ENCODE data around the gene TMEM203.

- peak; percentile 98 to 100 (median 99) for TF ChIP-seq CTCF (IDR thresholded peaks at IDR 0.05 in 4 of 5, conservative IDR thresholded peaks at IDR 0.05 in 1 of 5)
- TF ChIP-seq POLR2A (IDR thresholded peaks at IDR 0.05) = no peak
Observed at GRCh38 chr9:137236238-137236935, 30.9 kb upstream of the TMEM203 start.

All from gastrocnemius medialis (tissue), 4 donors.